NCI-H2227 (cell line): ENCODE measurements around the gene MRPL21.
"Not testable (repeated sequence)": the region's sequence is repeated elsewhere in the genome, so short reads cannot be mapped to it uniquely, and the experiment has no call there.

Experiments
- DNase-seq: peaks from one replicate; lab custom pipeline; 2025; ENCODE audit not compliant: unreplicated experiment; lab: John Stamatoyannopoulos, UW

Gene MRPL21

GRCh38 chr11:68870470-68870869 is 33.2 kb downstream of the MRPL21 start:
- no peak for DNase-seq

DNA sequence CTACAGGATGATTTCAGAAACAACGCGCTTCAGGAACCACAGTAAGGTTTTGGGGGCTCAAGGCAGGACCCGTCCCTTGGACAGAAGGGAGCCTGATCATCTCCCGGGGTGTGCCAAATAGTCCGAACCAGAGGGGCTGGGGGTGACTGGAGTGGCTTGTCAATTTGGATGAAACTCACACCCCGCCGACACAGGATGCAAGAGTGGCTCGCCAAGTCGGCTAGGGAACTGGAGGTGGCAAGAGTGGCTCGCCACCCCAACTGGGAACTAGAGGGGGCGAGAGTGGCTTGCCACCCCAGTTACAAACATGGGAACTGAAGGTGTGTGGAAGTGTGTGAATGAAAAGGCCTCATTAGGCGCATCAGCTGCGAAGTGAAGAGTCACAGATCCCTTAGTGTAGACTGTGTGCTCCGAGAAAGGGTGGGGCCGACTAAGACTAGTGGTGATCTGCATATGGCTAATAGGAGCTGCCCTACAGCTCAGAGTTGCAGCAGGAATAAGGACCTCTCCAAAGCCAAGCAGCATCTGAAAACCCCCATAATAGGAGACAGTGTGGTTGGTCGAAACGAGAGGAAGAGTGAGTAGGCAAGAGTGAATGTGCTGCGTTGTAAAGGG is 35.3 kb downstream of the MRPL21 start:
- no peak for DNase-seq

DNA sequence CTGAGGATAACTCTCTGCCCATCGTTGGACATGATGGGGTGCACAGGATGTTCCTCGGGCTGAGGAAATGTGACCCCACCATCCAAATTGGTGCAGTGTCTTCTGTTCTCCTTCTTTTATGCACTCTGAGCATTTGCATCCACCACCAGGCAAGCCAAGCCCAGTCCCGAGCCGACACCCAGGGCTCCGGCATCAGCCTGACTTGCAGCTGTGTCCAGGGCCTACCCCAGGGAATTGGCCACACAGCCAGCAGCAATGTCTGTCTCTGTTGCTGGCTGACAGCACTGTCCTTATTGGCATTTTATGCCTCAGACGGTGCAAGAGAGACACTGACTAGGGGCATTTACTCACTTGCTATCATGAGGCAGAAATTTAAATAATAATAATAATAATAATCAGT is 36.6 kb downstream of the MRPL21 start:
- no peak for DNase-seq

- no peak for DNase-seq
Observed at GRCh38 chr11:68865241-68865640, 38.4 kb downstream of the MRPL21 start.

GRCh38 chr11:68863553-68864265 is 39.9 kb downstream of the MRPL21 start:
- DNase-seq, result no peak

- DNase-seq, result no peak
Observed at GRCh38 chr11:68862421-68862820, 41.2 kb downstream of the MRPL21 start.

DNA sequence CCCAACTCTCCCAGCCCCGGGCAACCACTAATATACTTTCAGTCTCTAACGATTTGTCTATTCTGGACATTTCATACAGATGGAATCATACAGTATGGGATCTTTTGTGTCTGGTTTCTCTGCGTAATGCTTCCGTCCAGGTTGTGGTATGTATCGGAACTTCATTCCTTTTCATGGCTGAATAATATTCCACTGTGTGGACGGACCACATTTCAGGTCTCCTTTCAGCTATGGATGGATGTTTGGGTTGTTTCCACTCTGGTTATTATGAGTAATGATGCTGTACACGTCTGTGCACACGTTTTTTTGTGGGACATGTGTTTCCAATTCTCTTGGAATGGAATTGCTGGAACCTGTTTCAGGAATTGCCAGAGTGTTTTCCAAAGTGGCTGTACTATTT is 44.5 kb downstream of the MRPL21 start:
- no peak for DNase-seq

DNA sequence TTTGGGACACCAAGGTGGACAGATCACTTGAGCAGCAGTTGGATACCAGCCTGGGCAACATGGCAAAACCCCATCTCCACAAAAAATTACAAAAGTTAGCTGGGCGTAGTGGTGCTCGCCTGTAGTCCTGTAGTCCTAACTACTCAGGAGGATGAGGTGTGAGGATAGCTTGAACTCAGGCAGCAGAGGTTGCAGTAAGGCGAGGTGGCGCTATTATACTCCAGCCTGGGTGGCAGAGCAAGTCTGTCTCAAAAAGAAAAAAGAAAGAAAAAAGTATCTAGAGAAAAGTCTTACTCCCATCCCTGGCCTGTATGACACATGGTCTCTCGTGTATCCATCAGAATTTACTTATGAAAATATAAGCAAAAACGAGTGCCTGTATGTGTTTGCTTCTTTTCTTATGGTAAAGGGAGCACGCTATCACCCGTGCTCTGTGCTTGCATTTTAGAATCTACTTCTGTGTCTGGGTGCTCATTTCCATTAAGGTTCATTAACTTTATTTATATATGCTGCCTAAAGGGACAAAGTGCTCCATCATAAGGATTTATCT is 46.5 kb downstream of the MRPL21 start:
- DNase-seq, result no peak

DNA sequence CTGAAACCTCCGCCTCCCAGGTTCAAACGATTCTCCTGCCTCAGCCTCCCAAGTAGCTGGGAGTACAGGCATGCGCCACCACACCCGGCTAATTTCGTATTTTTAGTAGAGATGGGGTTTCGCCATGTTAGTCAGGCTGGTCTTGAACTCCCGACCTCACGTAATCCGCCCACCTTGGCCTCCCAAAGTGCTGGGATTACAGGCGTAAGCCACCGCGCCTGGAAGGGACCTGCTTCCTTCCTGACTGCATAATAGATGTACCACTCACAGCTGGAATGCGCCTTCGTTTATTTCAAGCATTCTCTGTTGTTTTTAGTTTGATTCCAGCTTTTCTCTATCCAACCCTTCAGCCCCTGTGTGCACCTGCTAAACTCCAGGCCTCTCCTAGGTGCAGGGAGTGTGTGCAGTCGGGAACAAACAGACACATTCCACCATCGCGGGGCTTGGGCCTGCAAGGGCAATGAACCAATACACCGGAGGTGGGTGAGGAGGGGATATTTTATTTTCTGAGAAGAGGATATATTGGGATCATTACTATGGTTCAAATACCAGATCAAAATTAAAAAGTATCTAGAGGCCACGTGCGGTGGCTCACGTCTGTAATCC is 47.1 kb downstream of the MRPL21 start:
- DNase-seq, result not testable (repeated sequence)

DNA sequence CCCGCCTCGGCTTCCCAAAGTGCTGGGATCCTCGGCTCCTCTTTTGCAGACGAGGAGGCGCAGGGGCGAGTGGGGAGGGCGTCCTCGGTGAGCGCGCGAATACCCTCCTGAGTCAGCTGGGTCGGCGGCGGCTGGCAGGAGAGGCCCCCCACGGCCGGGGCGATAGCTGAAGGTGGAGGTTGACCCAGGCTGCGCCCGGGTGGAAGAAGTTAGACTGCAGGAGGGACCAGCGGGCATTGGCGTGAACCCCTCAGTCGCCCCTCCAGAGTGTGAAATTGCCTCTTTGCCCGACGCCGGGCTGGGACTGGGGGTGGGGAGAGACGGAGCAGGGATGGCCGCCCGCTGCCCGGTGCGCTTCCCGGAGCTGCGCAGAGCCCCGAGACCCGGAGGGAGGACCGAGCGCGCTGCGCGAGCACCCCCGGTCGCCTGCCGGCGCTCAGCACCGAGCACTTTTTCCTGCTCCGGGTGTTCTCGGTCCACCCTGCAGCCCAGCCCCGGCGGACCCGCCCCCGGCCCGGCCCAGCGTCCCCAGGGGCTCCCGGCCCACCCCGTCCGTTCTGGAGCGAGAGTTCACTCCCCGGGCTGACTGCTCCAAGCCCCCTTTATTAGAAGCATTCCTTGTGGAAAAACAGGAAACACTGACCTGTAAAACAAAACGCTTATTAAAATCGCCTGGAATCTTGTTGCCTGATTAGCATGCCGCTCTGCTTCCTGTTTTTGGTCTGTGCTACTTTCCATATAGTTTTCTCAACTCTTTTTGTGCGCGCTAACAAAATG is 48.2 kb downstream of the MRPL21 start:
- DNase-seq, result peak; percentile 18

DNA sequence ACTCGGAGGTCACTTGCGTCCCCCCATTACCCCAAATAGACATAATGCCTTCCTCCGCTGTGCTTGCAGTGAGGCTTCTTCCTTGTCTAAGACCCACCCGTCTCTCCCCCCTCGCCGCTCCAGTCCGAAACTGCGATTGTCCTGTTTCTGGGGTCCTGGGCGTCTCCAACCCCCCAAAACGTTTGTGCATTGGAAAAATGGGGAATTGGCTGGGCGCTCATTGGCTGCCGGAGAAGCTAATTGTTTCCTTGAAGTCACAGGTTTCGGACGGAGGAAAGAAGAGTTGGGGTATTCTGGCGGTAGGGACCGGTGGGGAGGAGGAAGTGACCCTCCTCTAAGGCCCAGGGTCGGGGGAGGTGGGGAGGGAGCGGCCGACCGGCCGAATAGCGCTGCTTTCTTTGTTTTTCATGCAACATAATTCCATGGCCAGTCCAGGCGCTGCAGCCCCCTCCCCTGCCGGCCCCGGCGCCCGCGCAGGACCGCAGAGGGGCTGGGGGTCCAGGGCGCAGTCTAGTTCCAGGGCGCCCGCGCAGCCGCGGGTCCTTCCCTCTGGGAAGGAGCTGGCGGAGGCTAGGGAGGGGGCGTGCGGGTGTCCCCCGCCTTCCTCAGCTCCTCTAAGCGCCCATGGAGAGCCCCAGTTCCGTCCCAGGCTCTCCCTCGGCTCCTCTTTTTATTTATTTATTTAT is 49.2 kb downstream of the MRPL21 start:
- DNase-seq, result no peak

DNA sequence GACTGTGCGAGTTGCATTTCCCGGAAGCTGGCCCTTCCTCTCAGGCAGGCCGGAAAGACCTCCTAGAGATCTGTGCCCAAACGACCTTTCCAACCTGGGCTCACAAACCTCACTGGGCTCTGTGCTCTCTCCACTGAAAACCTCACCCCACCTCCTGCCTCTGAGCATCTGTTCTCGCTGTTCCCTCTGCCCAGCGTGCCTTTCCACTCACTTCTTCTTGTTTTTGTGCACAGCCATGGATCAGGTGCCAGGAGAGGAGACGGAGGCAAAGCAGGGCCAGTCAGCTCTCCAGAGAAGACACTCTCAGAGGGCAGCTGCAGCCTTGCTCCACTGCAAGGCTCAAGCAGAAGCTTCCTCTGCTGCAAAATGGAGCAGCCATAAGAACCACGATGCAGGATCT is 51.0 kb downstream of the MRPL21 start:
- no peak for DNase-seq

DNA sequence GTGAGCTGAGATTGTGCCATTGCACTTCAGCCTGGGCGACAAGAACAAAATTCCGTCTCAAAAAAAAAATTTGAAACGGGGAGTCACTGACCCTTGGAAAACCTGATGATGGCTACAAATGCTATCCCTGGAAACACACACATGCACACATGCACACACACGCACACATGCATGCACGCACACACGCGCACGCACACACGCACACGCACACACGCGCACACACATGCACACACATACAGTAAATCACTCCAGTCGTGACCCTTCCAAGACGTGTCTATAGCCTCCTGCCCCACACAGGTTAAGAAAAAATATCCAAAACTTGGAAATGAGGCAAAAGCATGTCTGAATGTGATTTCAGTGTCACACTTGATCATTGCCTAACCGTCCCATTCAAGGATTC is 55.2 kb downstream of the MRPL21 start:
- DNase-seq, result no peak

DNA sequence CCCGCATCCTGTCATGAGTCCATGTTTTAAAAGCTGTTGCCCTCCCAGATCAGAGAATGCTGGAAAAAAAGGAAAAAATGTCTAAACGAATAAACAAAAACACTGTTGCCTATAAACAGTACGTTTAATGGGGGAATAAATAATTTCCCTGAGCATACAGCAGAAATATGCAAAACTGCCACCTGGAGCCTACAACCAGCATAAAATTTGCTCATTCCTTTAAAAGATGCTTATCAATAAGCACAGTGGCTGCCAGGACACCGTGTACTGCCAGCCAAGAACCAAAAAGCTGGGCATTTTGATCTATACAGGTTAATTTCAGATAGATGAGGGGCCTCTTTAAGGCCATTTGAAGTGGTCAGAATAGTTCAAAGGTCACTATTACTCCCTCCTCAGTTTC is 56.2 kb downstream of the MRPL21 start:
- DNase-seq, result no peak

- DNase-seq, result no peak
Observed at GRCh38 chr11:68845351-68846002, 58.2 kb downstream of the MRPL21 start.

DNA sequence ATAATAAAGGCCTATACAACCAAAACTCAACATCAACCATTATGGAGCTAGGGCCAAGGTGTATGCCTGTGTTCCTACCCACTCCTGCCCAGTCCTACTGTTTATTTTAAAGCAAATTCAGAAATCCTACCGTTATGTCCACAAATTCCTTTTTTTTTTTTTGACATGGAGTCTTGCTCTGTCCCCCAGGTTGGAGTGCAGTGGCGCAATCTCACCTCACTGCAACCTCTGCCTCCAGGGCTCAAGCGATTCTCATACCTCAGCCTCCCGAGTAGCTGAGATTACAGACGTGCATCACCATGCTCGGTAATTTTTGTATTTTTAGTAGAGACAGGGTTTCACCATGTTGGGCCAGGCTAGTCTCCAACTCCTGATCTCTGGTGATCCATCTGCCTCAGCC is 58.8 kb downstream of the MRPL21 start:
- DNase-seq, result no peak

DNA sequence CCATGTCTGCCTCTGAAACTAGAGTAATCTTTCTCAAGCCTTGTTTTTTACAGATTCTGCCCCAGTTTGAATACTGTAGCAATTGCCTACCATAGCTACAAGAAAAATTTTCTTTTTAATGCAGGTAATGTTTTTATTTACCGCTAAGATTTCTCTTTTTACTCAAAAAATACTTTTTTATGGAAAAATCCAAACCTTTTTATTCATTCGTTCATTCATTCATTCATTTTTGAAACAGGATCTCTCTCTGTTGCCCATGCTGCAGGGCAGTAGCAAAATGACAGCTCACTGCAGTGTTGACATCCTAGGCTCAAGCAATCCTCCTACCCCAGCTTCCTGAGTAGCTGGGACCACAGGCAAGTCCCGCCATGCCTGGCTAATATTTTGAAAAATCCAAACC is 59.3 kb downstream of the MRPL21 start:
- DNase-seq, result no peak

GRCh38 chr11:68843703-68844312 is 59.8 kb downstream of the MRPL21 start:
- DNase-seq, result peak; percentile 17

DNA sequence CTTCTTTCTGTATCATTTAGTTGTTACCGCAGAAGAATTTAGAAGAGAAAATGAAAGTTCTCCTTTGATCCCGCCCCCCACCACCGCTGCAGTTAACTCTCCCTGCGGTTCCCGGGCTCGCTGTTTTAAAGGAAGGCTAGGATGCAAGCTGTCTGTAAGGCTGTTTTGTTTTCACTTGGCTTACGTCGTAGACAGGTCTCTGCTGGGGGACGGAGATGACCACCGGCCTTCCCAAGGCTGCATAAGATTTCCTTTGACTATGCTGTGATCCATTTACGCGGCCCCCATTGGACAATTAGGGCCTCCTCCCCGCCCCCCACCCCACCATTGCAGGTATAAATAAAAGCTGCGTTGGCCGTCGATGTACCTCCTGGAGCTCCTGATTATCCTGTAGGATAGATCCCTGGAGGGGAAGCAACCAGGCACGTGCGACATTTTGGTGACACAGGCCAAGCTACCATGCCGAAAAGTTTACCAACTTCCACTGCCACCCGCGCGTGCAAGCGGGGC is 60.5 kb downstream of the MRPL21 start:
- DNase-seq, result no peak
